GM20431 (cell line): ENCODE data around the gene MMP24.

Source experiments
- in situ Hi-C: fragments of 300-500 bp; cut with MseI, MboI; formaldehyde crosslinking; loops from one replicate; pipeline ENCODE4 v1.15.0; 2020; ENCODE audit warnings: low sequenced_read_pairs; ENCODE audit not compliant: unreplicated experiment

MMP24 gene

GRCh38 chr20:35274172-35275092, 47.9 kb downstream of the MMP24 start:
- in situ Hi-C loops: no loop called here

GRCh38 chr20:35275741-35276251, 49.3 kb downstream of the MMP24 start:
- in situ Hi-C loops: no loop called here

DNA sequence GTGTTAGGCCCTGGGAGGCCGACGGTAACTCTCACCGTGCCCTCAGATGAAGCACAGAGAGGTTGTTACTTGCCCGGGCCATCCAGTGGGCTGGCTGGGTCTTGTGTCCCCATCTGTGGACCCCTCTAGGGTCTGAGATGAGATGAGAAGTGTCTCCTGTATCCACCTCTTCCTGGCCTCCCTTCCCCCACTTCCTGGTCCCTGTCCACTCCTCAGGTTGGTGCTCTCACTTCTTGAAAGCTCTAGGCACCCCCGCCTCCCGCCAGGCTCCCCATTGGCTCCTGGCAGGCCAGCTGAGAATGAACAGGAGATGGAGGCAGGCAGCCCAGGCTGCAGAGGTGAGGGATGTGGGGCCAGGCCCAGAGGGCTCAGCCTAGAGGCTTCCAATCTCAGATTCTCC, 49.9 kb downstream of the MMP24 start:
- in situ Hi-C loops: no loop called here

- in situ Hi-C loops: no loop called here
Measured at GRCh38 chr20:35277127-35277526, 50.6 kb downstream of the MMP24 start.

DNA sequence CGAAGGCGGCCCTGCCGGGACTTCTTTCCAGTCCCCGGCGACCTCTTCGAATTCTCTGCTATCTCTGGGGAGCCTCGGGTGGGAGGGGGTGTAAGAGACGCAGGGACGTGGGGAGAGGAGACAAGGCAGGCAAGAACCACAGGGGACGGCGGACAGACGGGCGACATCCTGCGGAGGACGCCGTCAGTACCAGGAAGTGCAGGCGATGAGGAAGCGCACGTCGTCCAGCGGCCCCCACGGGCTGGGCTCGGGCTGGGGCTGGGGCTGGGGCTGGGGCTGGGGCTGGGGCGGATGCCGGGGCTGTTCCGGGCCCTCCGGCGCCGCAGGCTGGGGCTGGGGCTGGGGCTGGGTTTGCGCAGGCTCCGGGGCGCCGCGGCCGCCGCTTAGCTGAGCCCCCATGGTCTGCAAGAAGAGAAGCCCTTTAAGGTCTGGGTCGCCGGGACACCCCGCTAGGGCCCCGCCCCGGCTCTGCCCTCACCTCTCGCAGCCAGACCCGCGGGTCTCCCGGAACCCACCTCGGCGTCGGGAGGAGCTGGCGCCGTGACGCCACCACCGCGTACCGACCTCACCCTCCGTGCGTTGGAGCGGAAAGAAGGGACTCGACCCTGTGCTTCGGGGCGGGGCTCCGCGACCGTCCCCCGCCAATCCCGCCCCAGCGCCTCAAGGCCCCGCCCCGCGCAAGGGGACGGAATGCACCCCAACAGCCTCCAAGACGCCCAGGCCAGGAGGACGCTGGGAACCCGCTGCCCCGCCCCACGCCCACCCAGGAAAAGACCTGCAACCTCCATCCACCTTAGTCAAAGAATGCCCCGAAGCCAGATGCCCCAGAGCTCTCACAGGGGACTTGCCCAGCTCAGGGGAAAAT, 51.3 kb downstream of the MMP24 start, which contains the start of gene MMP24OS:
Gene MMP24OS, minus strand, starts transcription at position 592 of the 865 bp plus-strand sequence. Its CDS starts 193 bp downstream, at position 399.
- in situ Hi-C loops: no loop called here

GRCh38 chr20:35279040-35279439, 52.5 kb downstream of the MMP24 start:
- in situ Hi-C loops: no loop called here

GRCh38 chr20:35279533-35280174, 53.2 kb downstream of the MMP24 start:
- in situ Hi-C loops: no loop called here

GRCh38 chr20:35280523-35280922, 54.0 kb downstream of the MMP24 start:
- in situ Hi-C loops: no loop called here

GRCh38 chr20:35281506-35282101, 55.1 kb downstream of the MMP24 start:
- in situ Hi-C loops: no loop called here

- in situ Hi-C loops: no loop called here
Measured at GRCh38 chr20:35283441-35284266, 57.2 kb downstream of the MMP24 start.

DNA sequence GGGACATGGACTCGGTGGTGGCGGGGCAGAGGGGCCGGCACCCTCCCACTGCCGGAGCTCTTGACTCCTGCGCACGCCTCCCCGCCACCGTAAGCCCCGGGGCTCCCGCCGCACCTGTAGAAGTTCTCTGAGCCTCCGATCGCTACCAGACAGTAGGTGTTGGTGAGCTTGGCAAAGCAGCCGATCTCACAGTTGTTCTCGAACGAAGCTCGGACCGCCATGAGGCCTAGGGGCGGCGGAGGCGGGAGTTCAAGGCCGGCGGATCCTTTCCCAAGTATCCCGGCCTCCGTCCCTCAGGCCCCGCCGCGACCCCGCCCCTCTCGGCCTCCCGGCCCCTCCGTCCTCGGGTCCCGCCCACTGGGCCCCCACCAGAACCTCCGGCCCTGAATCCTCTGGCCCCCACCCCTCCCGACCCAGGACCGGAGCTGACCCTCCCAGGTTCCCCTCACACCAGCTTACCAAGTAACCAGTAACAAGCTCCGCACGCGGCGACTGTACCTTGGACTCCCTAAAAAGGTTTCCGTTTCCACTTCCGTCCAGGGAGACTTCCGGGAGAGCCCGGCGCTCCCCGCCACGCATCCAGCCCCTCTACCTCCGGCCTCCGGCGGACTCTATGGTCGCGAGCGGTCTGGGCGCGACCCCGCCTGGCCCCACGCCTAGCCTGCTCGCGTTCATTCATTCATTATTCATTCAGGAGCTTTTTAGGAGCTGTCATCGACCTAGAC, 57.9 kb downstream of the MMP24 start, which contains the start of gene EIF6:
Gene EIF6, minus strand, starts transcription at position 506 of the 725 bp plus-strand sequence. Its CDS starts 285 bp downstream, at position 221.
- in situ Hi-C loops: no loop called here

GRCh38 chr20:35284992-35285805, 58.7 kb downstream of the MMP24 start:
- in situ Hi-C loops: no loop called here

- in situ Hi-C loops: no loop called here
Measured at GRCh38 chr20:35285806-35286076, 59.3 kb downstream of the MMP24 start.

DNA sequence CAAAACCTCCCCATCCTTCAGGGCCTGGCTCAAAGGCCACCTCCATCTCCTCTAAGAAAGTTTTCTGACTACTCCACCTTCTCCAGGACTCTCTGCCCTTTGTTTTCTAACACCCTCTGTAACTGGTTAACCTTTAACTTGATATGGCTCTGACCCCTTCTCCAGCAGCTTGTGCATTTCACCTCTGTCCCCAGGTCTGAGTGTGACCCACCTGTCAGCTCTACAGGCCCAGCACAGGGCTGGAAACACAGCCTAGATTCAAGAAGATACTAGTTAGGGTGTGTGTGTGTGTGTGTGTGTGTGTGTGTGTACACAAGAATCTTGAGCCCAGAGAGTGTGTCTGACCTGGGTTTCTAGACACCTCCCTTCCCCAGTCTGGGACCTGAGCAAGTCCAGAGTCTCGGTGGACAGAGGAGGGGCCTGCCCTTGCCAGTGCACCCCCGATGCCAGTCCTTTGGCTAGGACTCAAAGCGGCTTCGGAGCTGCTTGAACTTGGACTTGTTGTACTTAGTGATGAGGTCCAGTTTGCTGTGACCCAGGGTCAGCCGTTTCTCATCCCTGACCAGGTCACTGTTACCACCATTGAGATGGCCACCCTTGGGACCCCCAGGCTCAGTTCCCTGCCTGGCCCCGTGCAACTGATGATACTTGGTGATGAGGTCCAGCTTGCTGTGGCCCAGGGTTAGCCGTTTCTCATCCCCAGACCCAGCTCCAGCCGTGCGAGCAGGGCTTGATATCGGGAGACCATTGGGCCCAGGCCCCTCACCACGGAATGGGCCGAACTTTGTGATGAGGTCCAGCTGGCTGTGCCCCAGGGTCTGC, 59.8 kb downstream of the MMP24 start:
- in situ Hi-C loops: no loop called here

GRCh38 chr20:35286899-35287508, 60.5 kb downstream of the MMP24 start:
- in situ Hi-C loops: no loop called here
